Fibroblast of skin of right quadriceps (primary cell): ENCODE results near the gene MUC21.
"Not testable (repeated sequence)": the region's sequence is repeated elsewhere in the genome, so short reads cannot be mapped to it uniquely, and the experiment has no call there.

Source experiments
- DNase-seq: peaks from one replicate; pipeline ENCODE4 v3.0.0-alpha.2; 2013

The MUC21 gene

DNA sequence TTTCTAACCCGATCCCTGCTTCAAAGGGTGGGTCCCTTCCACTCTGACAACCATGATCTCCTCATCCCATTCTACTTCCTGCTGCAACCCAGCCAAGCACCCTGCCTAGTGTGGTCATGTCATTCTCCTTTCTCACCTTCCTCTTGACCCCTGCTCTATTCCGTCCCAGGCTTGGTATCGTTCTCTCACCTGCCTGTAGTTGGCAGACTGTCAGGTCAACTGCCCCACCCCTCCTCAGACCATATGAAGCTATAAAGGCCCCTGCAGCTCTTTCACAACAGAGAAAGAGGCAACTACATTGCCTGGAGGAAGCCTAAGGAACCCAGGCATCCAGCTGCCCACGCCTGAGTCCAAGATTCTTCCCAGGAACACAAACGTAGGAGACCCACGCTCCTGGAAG lies at the start of gene MUC21:
Gene MUC21, plus strand, starts transcription at position 280 of the 400 bp plus-strand sequence. CDS start 241 bp downstream, outside the sequence.
- DNase-seq, result no peak

DNA sequence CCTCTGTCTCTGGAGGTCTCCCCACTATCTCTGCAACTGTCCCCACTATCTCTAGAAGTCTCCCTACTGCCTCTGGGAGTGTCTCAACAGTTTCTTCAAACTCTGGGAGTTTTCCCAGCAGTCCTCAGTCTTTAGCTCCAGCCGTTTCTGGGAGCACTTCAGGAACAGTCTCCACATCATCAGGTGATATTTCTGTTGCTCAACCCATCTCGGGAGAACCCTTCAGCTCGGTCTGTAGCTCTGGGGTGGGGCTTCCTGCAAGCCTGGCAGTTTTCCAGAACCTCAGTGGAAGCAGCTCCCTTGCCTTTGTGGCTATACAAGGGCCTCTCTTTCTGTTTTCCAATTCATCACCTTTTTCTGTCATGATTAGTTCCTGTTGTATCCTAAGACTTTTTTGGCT lies 48.5 kb upstream of the MUC21 start:
- DNase-seq, result no peak

DNA sequence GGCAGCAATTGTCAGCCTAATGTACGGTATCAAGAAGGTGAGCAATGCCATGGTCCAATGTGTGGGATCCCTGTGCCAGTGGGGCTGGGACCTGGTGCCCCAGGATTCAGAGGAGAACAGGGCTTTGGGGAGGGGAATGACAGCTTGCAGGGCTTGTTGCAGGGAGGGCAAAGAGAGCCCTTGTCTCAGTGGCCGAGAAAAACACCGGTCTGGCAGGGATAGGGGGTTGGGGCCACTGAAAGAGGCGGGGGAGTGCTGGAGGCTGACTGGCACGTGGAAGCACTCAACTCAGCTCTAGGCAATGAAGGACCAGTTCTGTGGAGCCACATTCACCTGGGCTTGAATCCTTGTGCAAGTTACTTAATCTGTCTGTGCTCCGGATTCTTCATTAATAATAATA lies 46.3 kb upstream of the MUC21 start:
- DNase-seq, result no peak

DNA sequence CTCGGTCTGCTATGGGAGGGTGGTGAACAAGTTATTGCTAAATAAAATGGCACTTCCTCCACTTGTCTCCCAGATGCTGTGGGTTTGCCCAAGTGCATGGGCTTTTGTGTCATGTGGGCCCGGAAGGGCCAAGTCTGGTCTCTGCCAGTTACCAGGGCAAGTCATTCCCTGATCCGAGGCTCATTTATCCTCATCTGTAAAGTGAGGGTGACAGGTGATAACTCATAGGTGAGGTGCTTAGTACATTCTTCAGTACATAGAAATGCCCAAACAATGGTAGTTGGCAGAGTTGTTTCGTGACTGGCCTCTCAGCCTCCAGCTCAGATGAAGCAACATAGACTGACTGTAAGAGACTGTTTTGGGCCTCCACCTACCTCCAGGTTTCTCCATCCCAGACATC lies 44.8 kb upstream of the MUC21 start:
- DNase-seq, result no peak

DNA sequence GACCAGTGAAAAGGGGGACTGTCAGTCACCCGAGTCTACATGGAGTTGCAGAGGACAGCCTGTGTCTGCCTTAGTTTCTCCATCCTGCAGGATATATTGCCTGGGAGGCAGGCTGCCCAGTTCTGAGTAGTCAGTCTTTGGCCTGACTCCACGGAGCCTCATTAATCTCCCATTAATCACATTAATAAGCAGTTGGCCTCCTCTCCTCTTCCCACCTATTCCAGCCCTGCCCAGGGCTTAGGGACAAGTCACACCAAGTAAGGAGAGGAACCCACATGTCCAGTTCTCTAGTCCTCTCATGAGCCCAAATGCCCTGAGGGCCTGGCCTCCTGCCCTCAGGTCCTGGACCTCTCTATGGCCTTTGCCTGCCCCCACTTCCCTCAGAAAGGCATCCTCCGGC lies 44.0 kb upstream of the MUC21 start:
- no peak for DNase-seq

DNA sequence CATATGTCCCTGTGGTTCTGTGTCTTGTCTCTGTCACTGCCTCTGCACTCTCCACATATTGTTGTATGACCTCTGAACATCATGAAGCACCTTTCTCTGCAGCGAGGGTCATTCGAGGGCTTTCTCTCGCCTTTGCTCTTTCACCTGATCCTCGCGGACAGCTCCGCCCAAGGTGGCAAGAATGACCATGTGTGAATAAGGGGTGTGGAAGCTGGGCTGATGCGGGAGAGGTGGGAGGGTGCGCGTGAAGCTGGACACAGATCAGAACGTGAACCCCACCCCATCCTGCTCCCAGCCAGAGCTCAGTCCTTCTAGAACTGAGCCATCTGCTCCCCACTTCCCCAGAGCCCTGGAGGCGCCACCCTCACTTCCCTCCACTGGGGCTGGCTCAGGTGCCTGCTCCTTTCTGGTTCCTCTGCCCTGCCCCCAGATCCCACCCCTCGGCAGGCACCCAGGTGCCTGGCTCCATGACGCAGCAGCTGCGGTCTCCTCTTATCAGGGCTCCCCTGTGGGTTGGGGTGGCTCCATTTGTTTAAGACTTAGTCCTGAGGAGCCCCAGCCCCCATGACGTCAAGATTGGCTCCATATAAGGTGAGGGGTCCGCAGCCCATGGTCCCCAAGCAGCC lies 43.0 kb upstream of the MUC21 start, which contains the start of gene MUCL3:
Gene MUCL3, plus strand, starts transcription at position 613 of the 626 bp plus-strand sequence. CDS start 27 bp downstream, outside the sequence.
- no peak for DNase-seq

DNA sequence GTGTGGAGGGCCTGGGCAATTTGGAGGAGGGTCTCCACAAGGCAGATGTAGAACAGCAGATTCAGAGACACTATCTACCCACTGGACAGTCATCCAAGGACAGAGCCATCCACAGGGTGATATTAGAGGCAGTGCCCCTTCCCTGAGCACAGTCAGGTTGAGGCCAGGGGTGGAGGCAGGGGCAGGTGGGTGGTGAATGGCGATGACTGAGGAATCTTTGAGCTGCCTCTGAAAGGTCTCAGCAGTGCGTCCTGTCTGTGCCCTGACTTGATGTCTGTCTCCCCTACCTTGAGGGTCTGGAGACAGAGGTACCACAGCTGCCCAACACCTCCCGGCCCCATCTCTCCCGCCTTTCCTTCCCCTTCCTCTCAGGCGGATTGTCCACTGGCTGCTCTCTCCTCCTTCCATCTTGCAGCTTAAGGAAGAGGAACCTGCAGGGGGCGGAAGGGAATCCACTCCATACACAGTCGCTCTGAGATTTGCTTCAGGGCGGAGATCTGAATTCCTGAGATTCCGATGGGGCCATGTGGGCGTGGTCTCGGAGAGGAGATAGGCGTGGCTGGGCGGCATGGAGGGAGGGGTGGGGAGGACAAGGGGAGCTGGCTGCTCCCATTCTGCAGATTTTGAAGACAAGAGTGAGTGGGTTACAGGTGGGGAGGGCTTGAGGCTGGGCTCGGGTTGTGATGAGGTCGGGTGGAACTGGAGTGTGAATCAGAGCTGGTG lies 41.0 kb upstream of the MUC21 start:
- peak; percentile 86 for DNase-seq

DNA sequence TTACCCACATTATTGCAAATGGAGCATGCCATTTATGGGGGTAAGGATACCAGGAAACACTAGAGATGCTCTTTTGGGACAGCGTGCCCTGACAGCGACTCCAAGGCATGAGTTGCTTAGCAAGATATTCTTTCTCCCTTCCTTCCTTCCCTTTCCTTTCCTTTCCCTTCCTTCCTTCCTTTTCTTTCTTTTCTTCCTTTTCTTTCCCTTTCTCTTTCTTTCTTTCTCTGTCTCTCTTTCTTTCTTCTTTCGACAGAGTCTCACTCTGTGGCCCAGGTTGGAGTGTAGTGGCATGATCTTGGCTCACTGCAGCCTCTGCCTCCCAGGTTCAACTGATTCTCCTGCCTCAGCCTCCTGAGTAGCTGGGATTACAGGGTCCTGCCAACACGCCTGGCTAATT lies 39.5 kb upstream of the MUC21 start:
- DNase-seq, result no peak

DNA sequence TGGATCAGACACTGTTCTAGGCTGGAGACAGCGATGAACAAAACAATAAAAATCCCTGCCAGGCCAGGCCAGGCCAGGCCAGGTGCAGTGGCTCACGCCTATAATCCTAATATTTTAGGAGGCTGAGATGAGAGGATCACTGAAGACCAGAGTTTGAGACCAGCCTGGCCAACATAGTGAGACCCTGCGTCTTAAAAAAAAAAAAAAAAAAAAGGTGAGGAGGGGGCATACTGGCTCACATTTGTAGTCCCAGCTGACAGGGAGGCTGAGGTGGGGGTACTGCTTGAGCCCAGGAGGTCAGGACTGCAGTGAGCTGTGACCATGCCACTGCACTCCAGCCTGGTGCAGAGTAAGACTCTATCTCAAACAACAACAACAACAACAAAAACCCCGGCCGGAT lies 38.2 kb upstream of the MUC21 start:
- DNase-seq, result no peak

DNA sequence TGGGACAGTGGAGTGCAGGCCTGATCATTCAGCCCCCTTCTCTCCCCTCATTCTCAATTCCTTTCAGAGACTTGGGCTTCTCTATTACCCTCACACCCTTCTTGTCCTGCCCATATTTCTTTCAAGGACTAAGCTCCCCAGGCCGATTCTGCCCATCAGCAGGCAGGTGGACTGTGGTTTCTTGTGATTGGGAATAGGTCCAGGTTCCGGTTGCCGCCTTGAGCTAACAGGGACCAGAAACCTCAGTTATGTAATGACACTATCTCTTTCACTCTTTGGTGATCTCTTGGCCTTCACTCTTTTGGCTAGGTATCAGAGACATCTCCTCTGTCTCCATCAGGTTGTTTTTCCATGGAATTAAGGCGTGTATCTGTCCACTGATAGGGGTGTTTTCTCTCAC lies 36.3 kb upstream of the MUC21 start:
- DNase-seq, result no peak

DNA sequence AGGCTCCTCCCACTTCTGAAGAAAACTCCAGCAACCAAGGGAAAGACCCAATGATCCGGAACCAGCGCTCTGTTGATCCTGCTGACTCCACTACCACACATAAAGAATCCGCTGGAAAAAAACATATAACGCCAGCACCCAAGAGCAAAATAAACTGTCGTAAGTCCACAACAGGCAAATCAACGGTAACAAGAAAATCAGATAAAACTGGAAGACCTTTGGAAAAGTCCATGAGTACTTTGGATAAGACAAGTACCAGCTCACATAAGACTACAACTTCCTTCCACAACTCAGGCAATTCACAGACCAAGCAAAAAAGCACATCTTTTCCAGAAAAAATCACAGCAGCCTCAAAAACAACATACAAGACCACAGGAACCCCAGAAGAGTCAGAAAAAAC lies 34.7 kb upstream of the MUC21 start:
- no peak for DNase-seq

DNA sequence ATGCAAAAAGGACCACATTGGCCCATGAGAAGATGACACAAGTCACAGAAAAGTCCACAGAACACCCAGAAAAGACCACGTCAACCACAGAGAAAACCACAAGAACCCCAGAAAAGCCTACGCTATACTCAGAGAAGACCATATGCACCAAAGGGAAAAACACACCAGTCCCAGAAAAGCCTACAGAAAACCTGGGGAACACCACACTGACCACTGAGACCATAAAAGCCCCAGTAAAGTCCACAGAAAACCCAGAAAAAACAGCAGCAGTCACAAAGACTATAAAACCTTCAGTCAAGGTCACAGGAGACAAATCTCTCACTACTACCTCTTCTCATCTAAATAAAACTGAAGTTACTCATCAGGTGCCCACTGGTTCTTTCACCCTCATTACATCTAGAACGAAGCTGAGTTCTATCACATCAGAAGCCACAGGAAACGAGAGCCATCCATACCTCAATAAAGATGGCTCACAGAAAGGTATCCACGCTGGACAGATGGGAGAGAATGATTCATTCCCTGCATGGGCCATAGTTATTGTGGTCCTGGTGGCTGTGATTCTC lies 31.5 kb upstream of the MUC21 start:
- DNase-seq, result no peak

DNA sequence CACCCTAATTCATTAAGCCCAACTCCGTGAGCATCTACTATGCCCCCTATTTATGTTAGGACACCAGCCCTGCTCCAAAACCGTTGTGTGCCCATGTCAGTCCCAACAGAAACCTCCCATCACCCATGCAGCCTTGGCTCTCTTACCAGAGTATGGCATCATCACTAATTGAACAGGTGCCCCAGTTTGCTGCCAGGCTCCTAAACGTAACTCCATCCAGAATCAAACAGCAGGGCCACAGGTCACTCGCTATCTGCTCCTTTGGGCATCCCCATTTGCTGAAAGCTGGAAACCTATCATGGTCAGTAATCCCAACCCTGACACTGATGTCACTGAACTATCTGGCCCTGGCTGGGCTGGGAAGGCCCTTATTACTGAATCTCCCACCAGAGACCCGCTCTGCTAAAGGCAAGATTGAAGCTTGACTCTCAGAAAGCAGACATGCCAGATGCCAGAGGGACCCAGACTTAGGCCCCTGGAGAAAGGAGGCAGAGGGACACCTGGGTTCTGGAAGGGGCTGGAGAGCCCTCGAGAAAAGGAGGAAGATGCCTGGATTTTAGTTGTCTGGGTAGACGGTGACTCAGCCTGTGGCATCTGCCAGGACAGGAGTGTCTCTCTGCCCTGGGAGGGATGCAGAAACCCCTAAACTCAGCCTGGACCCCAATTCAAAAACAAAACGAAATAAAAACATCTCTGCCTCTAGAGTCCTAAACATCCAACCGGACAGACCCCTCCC lies 28.7 kb upstream of the MUC21 start:
- DNase-seq, result no peak

DNA sequence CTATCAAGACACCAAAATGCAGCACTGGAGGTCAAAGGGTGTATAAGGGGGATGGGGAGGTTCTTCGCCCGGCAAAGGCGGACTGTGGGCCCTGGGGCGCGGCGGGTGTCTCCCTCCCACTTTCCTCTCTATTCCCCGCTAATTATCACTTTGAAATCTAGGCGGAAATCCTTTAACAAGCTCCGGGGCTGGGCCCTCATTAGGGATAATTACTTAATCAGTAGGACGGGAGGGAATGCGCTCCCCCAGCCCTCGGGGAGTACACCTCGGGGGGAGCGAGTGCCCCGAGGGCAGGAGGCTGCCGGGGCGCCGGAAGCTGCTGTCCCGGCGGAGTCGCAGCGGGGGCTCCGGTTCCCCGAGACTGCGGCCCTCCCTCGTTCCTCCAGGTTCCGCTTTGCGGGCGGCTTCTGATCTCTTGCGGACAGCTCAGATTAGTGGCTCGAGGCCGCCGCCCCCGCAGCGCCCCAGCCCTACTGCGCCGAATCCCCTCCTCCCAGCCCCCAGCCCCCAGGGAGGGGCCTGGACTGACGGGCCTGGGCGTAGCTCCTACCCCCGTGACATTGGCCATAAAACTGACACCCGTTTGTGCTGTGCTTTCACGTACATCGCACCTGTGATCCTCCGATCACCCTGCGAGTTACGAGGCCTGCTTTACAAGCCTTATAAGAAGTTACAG lies 28.0 kb upstream of the MUC21 start:
- DNase-seq, result peak; percentile 50

DNA sequence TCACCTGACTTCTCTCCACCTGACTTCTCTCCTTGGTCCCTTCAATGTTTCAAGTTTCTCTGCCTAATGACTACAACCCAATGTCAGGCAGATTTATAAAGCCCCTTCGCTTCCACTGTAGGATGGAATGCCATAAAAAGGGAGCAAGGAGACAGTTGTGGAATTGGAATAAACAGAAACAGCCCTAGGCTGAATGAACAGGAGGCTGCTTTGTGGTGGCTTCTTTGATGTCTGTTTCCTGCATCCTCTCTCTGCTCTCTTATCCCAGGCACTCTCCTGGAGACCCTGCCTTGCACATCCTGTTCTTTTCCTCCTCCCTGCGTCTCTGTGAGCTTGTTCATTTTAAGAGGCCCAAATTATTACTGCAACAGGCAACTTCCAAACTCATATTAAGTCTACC lies 25.8 kb upstream of the MUC21 start:
- no peak for DNase-seq

DNA sequence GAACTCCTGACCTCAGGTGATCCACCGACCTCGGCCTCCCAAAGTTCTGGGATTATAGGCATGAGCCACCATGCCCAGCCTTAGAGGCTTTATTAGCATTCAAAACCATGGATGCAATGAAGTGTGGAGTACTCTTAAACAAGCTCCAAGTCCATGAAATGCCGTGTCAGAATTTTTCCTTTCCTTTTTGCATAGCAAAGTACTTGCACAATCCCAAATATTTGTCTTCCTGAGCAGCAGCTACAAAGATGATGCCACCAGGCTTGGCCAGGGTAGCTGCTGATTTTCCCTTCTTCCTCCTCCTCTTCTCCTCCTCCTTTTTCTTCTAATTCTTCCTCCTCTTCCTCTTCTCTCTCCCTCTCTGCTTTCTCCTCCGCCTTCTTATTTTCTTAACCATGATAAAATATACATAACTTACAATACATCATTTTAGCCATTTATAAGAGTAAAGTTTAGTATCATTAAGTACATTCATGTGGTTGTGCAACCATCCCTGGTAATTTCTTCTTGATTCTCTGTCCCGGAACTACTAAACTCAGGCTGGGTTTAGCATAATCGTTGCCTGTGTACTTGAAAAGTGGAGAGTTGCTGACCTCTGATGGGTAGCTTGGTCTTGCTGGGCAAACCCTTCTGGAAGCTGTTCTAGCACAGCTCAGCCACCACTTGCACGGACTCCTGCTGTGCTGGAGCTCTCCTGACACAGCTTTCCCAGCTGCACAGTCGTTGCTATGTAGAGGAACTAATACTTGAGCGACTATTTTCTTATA lies 22.4 kb upstream of the MUC21 start:
- DNase-seq, result no peak

DNA sequence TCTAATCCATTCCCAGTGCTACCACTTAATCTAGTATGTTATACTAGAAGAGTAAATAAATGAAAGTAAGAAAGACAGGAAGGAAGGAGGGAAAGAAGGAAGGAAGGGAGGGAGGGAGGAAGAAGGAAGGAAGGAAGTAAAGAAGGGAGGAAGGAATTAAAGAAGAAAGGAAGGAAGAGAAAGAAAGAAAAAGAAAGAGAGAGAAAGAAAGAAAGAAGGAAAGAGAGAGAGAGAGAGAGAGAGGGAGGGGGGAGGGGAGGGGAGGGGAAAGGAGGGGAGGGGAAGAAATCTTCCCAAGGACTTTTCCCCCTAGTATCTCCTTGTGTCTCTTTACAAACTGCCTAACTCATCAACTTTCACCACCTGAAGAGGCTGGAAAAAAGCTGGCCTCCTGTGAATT lies 20.8 kb upstream of the MUC21 start:
- DNase-seq, result no peak

DNA sequence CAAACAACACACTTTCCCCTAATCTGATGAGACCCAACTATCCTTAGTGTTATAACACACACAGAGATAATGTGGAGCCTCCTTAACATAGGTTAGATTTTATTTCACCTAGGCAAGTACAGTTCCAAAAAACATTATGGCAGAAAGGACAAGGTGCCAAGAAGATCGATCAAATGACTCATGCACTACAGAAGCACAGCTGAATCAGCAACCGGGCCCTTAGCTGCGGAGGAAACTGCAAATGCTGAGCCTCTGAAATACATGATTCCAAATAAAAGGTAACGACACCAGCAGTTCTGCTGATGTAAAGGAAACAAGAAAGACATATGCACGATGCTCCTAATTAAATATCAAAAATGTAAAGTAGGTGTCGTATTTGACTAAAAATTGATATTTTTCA lies 19.9 kb upstream of the MUC21 start:
- DNase-seq, result no peak

DNA sequence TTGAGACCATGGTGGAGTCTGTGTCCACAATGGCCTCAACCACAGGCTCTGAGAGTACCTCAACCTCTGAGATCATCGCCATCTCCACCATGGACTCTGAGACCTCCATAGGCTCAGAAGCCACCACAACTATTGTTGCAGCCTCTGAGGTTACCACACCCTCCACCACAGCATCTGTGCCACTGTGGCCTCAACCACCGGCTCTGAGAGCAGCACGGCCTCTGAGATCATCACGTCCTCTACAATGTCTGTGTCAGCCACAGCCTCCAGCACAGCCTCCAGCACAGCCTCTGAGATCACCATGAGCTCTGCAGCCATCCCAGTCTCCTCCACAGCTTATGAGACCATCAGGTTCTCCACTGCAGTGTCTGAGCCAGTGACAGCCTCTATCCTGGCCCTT lies 19.4 kb upstream of the MUC21 start:
- no peak for DNase-seq

DNA sequence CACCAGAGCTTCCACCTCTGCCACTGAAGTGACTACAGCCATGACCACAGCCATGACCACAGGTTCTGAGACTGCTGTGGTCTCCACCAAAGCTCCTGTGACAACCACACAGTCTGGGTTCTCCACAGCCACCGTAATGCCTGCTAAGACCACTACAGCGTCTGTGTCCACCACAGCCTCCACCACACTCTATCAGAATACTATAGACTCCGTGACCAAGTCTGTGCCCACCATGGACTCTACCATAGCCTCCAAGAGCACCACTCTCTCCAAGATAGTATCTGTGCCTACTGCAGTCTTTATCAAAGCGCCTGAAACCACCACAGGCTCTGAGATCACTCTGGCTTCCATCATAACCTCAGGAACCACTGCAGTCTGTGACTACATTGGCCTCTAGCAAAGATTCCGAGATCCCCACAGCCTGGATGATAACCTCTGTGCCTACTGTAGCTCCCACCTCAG lies 18.3 kb upstream of the MUC21 start:
- no peak for DNase-seq

DNA sequence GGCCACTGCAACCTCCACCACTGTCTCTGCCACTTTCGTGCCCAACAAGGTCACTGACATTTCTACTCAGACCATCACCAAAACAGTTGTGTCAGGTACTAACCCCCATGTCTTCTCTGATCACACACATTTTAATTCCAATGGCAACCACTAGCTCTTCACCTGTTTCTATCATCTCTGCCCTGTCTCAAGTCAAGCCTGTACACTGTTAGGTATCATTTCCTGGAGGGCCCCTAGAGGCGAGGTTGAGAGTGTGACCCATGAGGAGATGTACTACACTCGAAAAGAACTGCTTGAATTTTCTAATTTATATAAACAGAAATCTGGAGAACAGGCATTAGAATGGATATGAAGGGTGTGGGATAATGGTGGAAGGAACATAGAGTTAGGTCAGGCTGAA lies 17.4 kb upstream of the MUC21 start:
- no peak for DNase-seq

DNA sequence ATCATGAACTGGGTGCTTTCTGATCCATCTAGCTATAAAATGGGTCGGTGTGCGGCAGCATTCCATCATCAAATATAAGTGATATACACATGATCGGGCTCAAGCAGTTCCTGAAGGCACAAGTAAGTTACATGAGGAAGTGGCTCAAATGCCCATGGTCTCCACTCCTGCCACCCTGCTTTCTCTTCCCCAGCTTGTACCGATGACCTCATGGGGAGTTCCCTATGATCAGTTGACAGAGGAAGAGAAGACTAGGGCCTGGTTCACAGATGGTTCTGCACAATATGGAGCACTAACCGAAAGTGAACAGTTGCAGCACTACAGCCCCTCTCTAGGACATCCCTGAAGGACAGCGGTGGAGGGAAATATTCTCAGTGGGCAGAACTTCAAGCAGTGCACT lies 14.3 kb upstream of the MUC21 start:
- not testable (repeated sequence) for DNase-seq
